Stimulated activated CD4-positive, alpha-beta T cell treated with anti-CD3 and anti-CD28 coated beads, Interleukin-1b, Interleukin-23, amount 100 ng/mL, for 4 hours (primary cell): ENCODE results near the gene DOK6.

Source experiments
- DNase-seq, 2 donors: peaks; one replicate each; pipeline ENCODE4 v3.0.0-alpha.2; 2020; ENCODE audit warnings: low read depth in 2 of 2

Gene DOK6

DNA sequence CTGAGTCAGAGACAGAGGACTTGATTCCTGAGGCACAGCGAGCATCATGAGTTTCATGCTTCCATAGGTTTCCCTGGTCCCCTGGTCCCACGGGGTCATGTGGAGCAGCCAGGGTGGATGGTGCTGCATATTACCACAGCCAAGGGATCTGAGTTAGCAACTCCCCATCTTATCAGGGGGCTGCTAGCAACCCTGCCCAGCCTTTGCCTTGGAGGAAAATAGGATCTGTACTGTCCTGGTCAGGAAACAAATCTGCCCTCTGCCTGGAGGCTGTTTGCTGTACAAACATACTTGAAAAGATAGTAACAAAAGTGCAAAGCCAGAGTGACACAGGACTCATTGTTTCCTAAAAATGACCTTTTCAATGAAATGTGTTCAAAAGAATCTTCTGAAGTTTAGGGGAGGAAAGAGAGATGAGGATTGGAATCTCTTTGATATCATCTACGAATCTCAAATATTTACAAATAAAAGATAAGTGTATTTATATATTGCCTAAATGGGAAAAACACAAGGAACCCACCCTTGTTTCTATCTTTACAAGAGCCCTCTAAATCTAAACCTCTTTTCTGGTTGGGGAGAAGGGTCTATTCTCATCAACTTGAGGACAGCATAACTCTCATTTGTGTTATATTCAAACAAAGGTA is 352.2 kb downstream of the DOK6 start:
- no peak for DNase-seq

GRCh38 chr18:69754108-69754507 is 353.4 kb downstream of the DOK6 start:
- DNase-seq: no peak

DNA sequence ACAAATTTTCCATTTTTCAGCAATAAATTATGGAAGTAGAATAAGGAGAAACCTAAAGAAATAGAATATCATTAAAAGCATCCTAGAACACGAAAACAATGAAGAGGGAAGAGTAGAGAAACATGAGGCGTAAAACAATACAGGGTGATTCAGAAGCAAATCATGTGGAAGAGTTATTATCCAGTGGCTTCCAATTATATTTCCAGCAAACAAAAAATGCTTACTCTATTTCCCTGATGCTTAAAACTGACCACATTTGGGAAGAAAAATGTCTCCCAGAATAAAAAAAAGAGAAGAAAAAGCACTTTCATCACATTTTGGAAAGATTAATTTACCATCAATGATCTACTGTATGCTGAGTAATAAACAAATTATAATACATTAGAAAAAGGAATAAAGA is 354.4 kb downstream of the DOK6 start:
- no peak for DNase-seq

- DNase-seq: no peak
Measured at GRCh38 chr18:69755856-69756496, 355.3 kb downstream of the DOK6 start.

DNA sequence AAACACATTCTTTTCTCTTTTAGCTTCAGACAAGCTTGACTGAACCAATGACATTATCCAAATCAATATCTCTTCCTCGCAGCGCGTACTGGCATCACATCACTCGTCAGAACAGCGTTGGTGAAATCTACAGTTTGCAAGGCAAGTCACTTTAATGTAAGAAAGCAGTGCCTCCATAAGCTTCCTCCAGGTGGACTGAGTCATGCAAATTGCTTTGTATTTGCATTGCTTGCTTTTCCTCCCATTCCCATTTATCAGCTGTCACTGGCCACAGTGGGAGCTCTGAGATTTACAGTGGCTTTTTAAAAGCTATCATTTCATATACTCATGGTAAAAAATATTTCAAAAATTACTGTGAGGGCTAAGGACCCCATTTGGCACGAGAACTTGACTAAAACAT is 357.0 kb downstream of the DOK6 start:
- DNase-seq: no peak

DNA sequence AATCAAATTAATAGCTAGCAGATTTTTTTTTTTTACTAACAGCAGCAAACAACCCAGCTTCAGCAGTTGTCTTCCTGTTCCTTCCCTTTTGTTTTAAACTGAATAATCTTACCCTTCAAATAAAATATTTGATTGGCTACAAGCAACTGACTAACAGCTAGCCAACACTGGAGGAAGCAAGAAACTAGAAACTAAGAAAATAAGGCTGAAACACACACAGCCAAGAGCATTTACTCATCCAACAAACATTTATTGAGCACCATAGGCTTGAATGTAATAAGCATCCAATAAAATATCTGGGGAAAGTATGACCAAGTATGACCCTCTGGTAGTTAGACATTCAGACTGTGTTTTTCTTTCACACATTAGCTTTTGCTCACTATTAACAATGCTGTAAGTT is 357.8 kb downstream of the DOK6 start:
- no peak for DNase-seq

GRCh38 chr18:69759046-69759445 is 358.4 kb downstream of the DOK6 start:
- DNase-seq: no peak

- no peak for DNase-seq
Measured at GRCh38 chr18:69763002-69763401, 362.3 kb downstream of the DOK6 start.

- no peak for DNase-seq
Measured at GRCh38 chr18:69763821-69764220, 363.1 kb downstream of the DOK6 start.

DNA sequence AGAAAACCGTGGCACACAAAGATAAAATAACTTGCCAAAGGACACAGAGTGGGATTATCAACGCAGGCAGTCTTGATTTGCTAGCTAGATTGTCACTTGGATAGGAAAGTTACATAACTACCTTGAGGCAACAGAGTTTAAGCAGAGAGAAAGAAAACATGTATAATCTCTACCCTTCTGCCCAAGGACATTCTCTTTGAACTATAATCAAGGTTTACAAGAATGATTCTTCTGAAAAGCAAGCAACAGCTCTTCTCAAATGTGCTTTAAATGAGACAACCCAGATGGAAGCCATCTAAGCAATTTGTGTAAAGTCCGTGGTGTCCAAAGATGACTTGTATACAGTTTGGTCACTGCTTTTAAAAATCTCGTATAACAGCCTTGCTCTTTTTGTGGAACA is 369.6 kb downstream of the DOK6 start:
- no peak for DNase-seq

GRCh38 chr18:69774831-69775230 is 374.1 kb downstream of the DOK6 start:
- no peak for DNase-seq

- DNase-seq: no peak
Measured at GRCh38 chr18:69777248-69777647, 376.6 kb downstream of the DOK6 start.

DNA sequence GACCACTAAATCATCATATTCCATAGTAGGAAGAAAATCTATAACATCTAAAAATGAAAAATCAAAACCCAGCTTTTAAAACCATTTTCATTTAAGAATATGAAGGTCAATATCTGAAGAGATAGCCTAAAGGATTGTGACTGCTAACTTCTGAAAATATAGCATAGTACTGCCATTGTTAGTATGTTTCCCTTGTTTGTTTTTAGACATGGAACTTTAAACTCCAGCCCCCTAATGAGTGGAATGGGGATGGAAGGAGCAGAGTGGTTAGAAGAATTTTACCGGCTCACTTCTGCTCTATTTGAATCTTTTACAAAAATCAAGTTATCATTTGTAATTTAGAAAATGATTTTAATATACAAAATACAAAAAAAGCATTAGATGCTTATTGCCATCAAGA is 378.0 kb downstream of the DOK6 start:
- DNase-seq: no peak

DNA sequence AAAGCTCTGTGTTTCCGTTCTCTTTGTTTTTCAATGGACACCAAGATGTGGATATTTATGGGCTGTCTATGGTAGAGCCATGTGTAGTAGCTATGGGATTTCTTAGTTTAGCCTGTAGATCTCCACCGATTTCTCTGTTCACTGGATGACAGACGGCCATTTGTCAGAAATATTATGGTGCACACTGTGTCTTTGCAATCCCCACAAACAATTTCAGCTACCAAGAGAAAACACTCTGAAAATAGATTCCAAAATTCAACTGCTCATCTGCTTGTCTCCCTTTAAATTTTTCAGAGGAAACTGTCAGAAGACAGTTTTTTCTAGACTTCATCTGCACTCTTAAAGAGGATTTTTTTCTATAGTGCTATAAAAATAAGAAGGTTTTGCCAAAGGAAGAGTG is 380.2 kb downstream of the DOK6 start:
- no peak for DNase-seq

DNA sequence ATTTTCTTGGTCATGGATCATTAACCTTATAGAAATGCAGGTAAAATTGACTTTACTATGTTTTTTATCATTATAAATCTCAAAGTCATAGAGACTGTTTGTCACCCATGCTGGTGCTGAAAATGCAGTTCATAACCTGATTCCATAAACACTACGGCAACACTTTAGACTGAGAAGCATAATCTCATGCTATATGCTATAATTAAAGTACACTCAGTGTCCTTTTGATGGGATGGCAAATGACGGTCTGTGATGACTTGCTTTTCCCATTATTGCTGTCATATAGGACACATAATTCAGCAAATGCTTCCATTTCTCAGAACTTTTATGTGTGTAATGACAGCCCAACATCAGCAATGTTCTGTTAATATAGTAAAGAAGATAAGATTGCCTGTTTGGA is 384.1 kb downstream of the DOK6 start:
- DNase-seq: no peak

- no peak for DNase-seq
Measured at GRCh38 chr18:69785466-69785865, 384.8 kb downstream of the DOK6 start.

- DNase-seq: no peak
Measured at GRCh38 chr18:69786427-69786826, 385.7 kb downstream of the DOK6 start.

DNA sequence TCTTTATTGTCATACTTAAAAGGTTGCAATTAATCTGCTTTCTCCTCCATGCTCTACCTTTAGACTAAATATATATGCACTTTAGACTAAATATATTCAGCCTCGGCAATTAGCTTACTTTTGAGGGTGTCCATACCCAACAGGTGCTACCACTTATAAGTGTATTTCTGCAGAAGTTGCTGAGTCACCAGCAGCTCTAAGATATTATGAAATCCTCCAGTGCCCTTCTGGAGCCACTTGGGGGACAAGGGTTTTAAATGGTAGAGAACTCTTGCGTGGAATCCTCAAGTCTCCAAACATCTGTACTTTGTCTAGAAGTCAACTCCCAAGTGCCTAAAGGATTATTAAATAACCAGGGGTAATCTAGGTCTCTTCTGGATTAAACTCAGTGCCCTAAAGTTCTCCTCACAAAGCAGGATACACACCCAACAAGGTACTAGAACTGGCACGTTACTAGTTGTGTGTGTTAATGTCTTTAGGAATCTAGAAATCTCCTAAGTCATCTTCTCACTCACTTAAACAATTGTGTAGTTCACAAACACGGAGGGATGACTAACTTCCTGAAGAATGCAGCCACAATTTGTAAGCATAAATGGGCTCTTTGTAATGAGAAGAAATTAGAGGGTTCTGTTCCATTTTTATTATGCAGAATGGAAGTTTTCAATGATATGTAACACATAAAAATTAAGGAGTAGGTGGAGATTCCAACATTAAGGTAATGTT is 387.3 kb downstream of the DOK6 start:
- no peak for DNase-seq

DNA sequence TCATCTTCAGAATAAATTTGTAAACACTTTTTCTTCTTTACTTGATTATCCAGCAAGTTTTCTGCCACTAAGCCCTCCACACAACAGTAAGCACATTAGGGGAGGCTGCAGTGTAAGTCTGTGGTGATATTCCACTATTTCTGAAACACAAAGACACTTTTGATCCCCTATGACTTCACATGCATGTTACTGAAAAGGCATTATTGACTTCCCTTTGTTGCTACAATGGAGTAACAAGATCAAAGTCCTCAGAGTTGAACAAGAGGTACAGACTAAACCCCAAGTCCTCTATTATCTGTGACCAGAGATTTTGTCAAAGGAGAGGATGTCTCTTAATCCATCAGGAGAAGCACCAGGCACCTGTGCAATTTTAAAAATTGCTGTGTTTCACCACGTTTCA is 389.1 kb downstream of the DOK6 start:
- no peak for DNase-seq

- DNase-seq: no peak
Measured at GRCh38 chr18:69790649-69791048, 390.0 kb downstream of the DOK6 start.

- DNase-seq: no peak
Measured at GRCh38 chr18:69795791-69796190, 395.1 kb downstream of the DOK6 start.

DNA sequence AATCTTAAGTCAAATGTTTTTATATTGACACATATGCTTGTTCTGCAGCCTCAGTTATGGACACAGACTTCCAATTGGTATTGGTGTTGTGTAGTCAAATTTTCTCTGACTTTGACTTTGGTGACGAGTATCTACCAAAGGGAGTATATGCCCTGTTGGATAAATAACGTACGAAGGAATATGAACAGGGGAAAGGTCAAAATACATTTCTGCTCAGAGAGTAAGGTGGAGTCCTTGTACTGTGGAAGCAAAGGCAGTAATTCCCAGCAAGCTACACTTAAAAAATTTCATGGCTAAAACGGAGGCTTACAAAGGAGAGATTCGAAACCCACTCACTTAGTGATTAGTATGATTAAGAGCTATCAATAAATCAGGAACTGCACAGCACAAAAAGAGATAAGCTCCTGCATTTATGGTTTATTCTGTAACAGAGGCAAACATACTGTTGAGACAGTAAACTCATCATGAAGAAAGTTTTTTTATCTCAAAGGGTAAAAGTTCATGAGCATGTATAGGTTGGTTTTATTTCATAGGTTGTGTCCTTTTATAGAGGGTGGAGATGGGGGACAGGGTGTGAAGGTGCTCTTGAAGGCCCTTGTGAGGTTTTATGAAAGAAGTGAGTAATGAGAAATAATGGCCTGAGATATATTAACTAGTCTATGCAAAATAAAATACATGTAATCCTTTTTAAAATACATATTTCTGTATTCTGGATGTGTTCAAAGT is 404.3 kb downstream of the DOK6 start:
- no peak for DNase-seq

- no peak for DNase-seq
Measured at GRCh38 chr18:69808399-69808798, 407.7 kb downstream of the DOK6 start.
